ENCODE measurements around the gene VDAC1. TPM values are rescaled to one million over a fixed set of nuclear protein-coding genes. Genes with fewer than 3 reads are reported as not detected.
A peak's percentile ranks its signal among the peaks of the same experiment; 100 is the strongest.
"Not testable (repeated sequence)": the region's sequence is repeated elsewhere in the genome, so short reads cannot be mapped to it uniquely, and the experiment has no call there.

The VDAC1 gene
- total RNA-seq, 1 experiment from 2014 or later, result 680 TPM

DNA sequence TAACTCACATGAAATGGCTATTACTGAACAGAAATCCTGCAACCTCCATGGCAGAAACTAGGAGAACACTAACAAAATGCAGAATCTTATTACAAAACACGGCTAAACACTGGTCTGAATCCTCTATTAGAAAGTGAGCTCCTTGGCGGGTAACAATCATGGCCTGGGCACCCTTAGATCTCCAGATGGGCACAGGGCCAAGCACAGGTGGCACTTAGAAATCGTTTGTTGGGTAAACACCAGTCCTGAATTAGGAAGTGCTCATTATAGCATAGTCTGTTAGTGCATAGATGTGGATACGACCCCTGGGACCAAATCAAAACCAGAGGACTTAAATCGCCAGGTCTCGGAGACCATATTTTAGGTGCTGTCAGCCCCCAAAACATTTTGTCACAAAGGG is 14.4 kb downstream of the VDAC1 start:
- peaks cover 75% of the 10 kb centered on the region for H3K36me3 ChIP-seq
- no peaks in the 10 kb centered on the region for H3K27me3 ChIP-seq
- H3K9me3 ChIP-seq, result no peaks in the 10 kb centered on the region
- DNase-seq, result no peak
- no peak overlapping the region for H3K4me3 ChIP-seq

GRCh38 chr5:133985540-133986180 is 19.1 kb downstream of the VDAC1 start:
- Histone ChIP-seq H3K4me3 (no peak overlapping the region), H3K27me3 (no peaks in the 10 kb centered on the region), H3K36me3 (peaks cover 95% of the 10 kb centered on the region), H3K9me3 (no peaks in the 10 kb centered on the region)
- DNase-seq, result no peak

GRCh38 chr5:133983674-133984073 is 21.1 kb downstream of the VDAC1 start:
- no peak for DNase-seq
- H3K36me3 ChIP-seq, result peaks cover 91% of the 10 kb centered on the region

GRCh38 chr5:133981714-133982113 is 23.1 kb downstream of the VDAC1 start:
- no peaks in the 10 kb centered on the region for H3K9me3 ChIP-seq
- peaks cover 92% of the 10 kb centered on the region for H3K36me3 ChIP-seq
- no peak overlapping the region for H3K4me3 ChIP-seq
- no peaks in the 10 kb centered on the region for H3K27me3 ChIP-seq
- DNase-seq, result no peak

More at GRCh38 chr5:133983674-133984073, 21.1 kb downstream of the VDAC1 start:
- Histone ChIP-seq H3K4me3 (no peak overlapping the region), H3K27me3 (no peaks in the 10 kb centered on the region), H3K9me3 (no peaks in the 10 kb centered on the region)

GRCh38 chr5:133980652-133981051 is 24.1 kb downstream of the VDAC1 start:
- DNase-seq, result no peak
- H3K36me3 ChIP-seq, result peaks cover 92% of the 10 kb centered on the region
- no peaks in the 10 kb centered on the region for H3K27me3 ChIP-seq
- no peak overlapping the region for H3K4me3 ChIP-seq
- no peaks in the 10 kb centered on the region for H3K9me3 ChIP-seq

- Histone ChIP-seq H3K4me3 (no peak overlapping the region), H3K9me3 (no peaks in the 10 kb centered on the region), H3K27me3 (no peaks in the 10 kb centered on the region), H3K36me3 (peaks cover 94% of the 10 kb centered on the region)
- DNase-seq, result no peak
These were observed 25.8 kb downstream of the VDAC1 start for GRCh38 chr5:133978943-133979342.

- Histone ChIP-seq H3K4me3 (no peak overlapping the region), H3K9me3 (no peaks in the 10 kb centered on the region), H3K36me3 (peaks cover 95% of the 10 kb centered on the region), H3K27me3 (no peaks in the 10 kb centered on the region)
- no peak for DNase-seq
These were observed 26.9 kb downstream of the VDAC1 start for GRCh38 chr5:133977858-133978257.

GRCh38 chr5:133977161-133977787 is 27.5 kb downstream of the VDAC1 start:
- no peak for DNase-seq
- Histone ChIP-seq H3K9me3 (no peaks in the 10 kb centered on the region), H3K36me3 (peaks cover 95% of the 10 kb centered on the region), H3K27me3 (no peaks in the 10 kb centered on the region), H3K4me3 (no peak overlapping the region)

GRCh38 chr5:133975546-133975945 is 29.2 kb downstream of the VDAC1 start:
- H3K27me3 ChIP-seq, DNase-seq, H3K4me3 ChIP-seq, H3K9me3 ChIP-seq: not testable (repeated sequence)
- peaks cover 91% of the 10 kb centered on the region for H3K36me3 ChIP-seq

DNA sequence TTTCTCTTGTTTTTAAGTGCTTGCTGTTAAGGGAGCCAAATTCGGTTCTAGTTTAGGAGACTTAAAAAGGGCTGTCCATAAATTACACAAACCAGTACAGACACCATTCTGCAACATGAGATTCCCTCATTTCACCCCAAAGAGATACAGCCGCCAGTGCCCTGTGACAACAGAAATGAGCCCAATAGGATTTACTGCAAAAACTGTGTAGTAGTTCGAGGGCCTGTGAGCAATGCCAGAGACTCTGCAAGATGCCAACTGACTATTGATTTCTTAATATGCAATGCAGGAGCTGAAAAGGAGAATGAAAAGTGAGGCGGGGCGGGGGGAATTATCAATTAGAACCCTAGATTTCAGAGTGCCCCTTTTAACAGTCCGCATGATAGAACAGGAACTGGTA is 30.6 kb downstream of the VDAC1 start:
- no peak for DNase-seq

DNA sequence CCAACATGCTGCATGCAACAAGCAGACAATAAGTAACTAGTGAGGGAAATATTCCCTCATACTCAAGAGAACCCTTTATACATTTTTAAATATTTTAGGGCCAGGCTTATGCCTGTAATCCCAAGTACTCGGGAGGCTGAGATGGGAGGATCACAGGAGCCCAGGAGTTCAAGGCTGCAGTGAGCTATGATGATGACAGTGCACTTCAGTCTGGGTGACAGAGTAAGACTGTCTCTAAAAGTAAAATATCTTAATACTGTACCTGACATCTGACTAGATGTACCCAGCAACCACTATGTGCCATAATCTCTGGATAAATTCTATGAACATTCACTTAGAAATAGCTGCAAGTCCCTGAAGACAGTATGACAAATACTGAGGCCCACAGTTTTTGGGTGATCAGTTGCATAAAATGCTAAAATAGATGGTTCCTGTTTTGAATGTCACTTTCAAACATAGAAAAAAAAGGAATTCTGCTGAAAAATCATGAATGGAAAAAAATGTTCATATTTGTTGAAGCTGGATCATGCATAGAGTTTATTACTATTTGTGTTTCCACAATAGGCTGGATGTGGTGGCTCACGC is 34.4 kb downstream of the VDAC1 start:
- DNase-seq, result no peak
- no peaks in the 10 kb centered on the region for H3K27me3 ChIP-seq
- H3K4me3 ChIP-seq, result no peak overlapping the region
- H3K9me3 ChIP-seq, result no peaks in the 10 kb centered on the region
- peaks cover 61% of the 10 kb centered on the region for H3K36me3 ChIP-seq

More for the DNA sequence above, 30.6 kb downstream of the VDAC1 start:
- H3K9me3 ChIP-seq, result no peaks in the 10 kb centered on the region
- no peaks in the 10 kb centered on the region for H3K27me3 ChIP-seq
- H3K36me3 ChIP-seq, result peaks cover 87% of the 10 kb centered on the region
- no peak overlapping the region for H3K4me3 ChIP-seq

GRCh38 chr5:133969654-133970324 is 35.0 kb downstream of the VDAC1 start:
- Histone ChIP-seq H3K4me3 (peak overlapping the region; percentile 97), H3K27me3 (no peaks in the 10 kb centered on the region), H3K9me3 (peaks cover 2% of the 10 kb centered on the region; the same call in 1 of the 2 replicates), H3K36me3 (peaks cover 61% of the 10 kb centered on the region)
- DNase-seq, result no peak

- DNase-seq, result peak; percentile 99
- peak within 1 kb of the TSS; percentile 97 for H3K4me3 ChIP-seq
- H3K36me3 ChIP-seq, result peaks cover 61% of the 10 kb centered on the region
- no peaks in the 10 kb centered on the region for H3K27me3 ChIP-seq
- peaks cover 14% of the 10 kb centered on the region for H3K9me3 ChIP-seq
These were observed 36.4 kb downstream of the VDAC1 start, which contains the start of gene C5orf15 for GRCh38 chr5:133968204-133968980. TSS of gene C5orf15 (minus strand) at chr5:133968625. CDS start at chr5:133968584, 41 bp downstream.

- peak; percentile 50 for DNase-seq
- peaks cover 55% of the 10 kb centered on the region for H3K36me3 ChIP-seq
- H3K27me3 ChIP-seq, result no peaks in the 10 kb centered on the region
- peak overlapping the region; percentile 97 for H3K4me3 ChIP-seq
- peaks cover 14% of the 10 kb centered on the region for H3K9me3 ChIP-seq
These were observed 37.0 kb downstream of the VDAC1 start for GRCh38 chr5:133967698-133968203.

DNA sequence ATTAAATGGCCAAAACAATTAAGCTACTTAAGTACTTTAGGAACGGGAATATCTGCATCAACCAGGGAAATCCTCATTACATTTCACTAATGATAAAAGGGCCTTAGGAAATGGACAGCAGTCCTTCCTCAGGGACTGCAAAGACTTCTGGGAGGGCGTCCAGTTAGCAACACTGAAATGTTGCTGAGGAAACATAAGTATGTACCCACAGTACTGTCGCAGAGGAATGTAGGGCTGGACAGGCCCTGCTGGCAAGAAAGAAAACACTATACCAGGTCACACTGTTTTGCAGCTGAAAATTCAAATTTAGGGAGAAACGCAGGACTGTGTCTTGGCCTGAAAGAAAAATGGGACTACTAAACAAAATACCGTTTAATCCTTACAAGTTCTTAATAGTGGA is 37.7 kb downstream of the VDAC1 start:
- peaks cover 14% of the 10 kb centered on the region for H3K9me3 ChIP-seq
- H3K4me3 ChIP-seq, result peak overlapping the region; percentile 97
- H3K27me3 ChIP-seq, result no peaks in the 10 kb centered on the region
- no peak for DNase-seq
- H3K36me3 ChIP-seq, result peaks cover 49% of the 10 kb centered on the region

DNA sequence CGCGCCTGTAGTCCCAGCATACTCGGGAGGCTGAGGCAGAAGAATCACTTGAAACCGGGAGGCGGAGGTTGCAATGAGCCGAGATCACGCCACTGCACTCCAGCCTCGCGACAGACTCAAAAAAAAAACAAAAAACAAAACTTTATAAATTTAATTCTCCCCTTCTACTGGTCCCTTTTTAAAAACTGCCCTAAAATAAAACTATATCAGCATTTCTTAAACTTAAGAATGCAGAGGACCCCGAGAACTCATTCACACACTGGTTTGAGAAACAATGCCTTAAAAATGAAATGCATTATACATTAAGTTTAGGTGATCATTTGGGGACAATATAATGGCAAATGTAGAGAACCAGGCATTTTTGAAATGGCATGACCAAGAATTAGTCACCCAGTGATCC is 38.7 kb downstream of the VDAC1 start:
- peaks cover 14% of the 10 kb centered on the region for H3K9me3 ChIP-seq
- H3K27me3 ChIP-seq, result no peaks in the 10 kb centered on the region
- no peak for DNase-seq
- H3K36me3 ChIP-seq, result peaks cover 42% of the 10 kb centered on the region
- no peak overlapping the region for H3K4me3 ChIP-seq
